SHP77 treated with DMSO at 0.1 percent for 48 hours (cell line): ENCODE measurements around the gene IP6K3.

Source experiments
- DNase-seq: peaks from one replicate; lab custom pipeline; 2025; lab: John Stamatoyannopoulos, UW

IP6K3 gene

GRCh38 chr6:33689148-33689494, 57.6 kb downstream of the IP6K3 start:
- no peak for DNase-seq

GRCh38 chr6:33688451-33689147, 58.1 kb downstream of the IP6K3 start:
- no peak for DNase-seq

GRCh38 chr6:33688006-33688405, 58.7 kb downstream of the IP6K3 start:
- no peak for DNase-seq

GRCh38 chr6:33686981-33687975, 59.4 kb downstream of the IP6K3 start:
- no peak for DNase-seq

DNA sequence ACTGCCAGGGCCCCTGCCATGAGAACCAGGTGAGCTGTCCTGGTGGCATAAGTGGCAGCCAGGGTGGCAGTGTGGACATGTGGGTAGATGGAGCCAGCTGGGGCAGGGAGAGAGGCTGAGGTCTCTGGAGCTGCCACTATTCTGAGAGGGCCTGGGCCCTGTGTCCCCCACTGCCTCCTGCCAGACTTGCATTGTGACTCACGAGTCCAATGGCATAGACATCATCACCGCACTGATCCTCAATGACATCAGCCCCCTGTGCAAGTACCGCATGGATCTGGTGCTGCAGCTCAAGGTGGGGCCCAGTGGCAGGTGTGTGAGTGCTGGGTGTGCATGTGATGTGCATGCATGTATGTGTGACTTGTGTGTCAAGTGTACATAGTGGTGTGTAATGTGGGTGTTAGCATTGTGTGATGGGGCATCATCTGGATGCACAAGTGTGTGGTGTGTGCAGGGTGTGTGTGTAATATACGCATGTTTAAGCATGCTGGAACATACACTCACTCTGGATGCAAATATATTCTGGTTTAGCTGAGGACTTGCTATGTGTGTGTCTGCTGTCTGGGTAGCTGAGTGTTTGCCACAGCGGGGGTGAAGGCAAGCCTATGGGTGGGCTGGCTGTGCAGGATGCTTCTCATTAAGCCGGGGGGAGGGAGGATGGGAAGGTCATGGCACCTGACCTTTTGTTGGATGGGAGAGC, 60.3 kb downstream of the IP6K3 start:
- DNase-seq, result no peak

DNA sequence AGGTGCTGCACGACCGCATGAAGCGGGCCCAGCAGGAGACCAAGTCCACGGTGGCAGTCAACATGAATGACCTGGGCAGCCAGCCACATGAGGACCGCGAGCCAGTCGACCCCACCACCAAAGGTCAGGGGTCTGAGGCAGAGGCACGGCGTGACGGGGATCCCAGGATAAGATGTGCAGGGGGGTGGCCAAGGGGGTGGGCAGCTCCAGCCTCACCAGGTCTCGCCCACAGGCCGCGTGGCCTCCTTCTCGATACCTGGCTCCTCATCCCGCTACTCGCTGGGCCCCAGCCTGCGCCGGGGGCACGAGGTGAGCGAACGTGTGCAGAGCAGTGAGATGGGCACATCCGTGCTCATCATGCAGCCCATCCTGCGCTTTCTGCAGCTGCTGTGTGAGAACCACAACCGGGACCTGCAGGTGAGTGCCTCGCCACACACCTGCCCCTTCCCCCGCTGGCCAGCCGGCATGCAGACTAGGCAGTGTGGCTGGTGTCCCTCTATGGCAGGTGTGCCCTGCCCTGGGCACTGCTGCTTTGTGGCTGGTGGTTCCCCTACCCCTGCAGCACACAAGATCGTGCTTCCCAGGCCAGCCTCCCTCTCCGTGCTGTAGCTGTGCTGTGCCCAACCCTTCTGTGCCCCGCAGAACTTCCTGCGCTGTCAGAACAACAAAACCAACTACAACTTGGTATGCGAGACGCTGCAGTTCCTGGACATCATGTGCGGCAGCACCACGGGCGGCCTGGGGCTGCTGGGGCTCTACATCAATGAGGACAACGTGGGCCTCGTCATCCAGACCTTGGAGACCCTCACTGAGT, 61.1 kb downstream of the IP6K3 start:
- DNase-seq, result no peak

- DNase-seq, result no peak
These were observed 61.7 kb downstream of the IP6K3 start for GRCh38 chr6:33684983-33685382.

- DNase-seq, result no peak
These were observed 62.2 kb downstream of the IP6K3 start for GRCh38 chr6:33684428-33684896.

DNA sequence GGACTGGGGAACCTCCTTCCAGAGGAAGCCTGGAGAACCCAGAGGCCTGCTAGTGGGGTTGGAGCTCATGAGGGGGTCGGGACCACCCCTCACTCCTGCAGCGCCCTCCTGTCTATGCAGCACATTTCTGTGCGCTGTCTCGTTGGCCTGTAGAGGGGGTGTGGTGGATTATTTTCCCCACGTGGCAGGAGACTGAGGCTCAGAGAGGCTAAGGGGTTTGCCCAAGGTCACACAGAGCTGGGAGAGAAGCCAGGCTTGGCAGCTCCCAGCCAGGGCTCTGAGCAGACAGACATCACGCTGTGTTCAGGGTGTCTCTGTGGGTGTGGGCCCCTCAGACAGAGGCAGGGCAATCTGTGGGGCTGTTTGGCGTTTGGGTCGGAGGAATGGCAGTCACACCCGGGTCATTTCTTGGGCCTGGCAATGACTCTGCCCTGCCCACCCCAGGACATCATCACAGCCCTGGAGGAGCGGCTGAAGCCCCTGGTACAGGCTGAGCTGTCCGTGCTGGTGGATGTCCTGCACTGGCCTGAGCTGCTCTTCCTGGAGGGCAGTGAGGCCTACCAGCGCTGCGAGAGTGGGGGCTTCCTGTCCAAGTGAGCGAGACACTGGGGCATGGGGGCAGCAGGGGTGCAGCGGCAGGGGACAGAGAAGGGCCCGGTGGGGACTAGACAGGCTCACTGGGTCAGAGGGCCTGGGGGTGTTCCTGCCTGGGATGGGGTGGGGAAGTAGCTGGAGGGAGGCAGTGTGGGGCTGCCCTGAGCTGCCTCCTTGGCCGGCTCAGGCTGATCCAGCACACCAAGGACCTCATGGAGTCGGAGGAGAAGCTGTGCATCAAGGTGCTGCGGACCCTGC, 62.9 kb downstream of the IP6K3 start:
- no peak for DNase-seq

- DNase-seq, result no peak
These were observed 63.6 kb downstream of the IP6K3 start for GRCh38 chr6:33683051-33683571.

DNA sequence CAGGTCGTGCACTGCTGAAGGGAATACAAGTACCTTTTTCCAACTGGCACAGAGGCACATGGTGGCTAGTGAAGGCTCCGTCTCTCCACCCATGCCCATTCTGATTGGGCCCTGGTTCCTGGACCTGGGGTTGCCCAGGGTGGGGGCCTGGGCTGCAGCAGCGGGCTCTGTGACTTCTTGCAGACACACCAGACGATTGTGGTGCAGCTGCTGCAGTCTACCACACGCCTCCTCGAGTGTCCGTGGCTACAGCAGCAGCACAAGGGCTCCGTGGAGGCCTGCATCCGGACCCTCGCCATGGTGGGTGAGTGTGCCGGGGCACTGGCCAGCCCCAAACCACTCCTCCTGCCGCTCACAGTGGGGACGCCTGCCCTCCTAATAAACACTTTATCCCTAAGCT, 64.4 kb downstream of the IP6K3 start:
- DNase-seq, result no peak

- DNase-seq, result no peak
These were observed 66.9 kb downstream of the IP6K3 start for GRCh38 chr6:33679761-33680160.

DNA sequence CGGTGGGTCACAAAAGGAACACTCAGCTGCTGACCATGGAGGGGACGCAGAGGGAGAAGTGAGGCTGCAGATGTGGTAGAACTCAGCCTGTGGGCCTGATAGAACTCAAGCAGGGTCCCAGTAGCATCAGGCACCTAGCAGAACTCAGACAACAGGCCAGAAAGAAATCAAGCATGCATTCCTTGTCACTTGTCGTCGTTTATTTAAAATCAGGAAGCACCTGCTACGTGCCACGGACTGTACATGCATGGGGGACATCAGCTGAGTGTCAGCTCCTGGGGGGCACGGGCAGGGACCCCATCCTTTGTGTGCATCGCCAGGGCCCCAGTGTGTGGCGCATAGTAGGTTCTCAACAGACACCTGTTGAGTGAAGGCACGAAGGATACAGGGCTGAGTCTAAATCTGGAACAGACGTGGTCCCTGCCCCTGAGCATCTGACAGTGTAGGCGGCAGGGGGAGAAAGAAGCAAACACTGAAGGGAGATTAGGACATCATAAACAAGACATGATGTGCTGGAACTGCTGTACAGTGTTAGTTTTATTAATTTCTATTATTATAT, 67.7 kb downstream of the IP6K3 start:
- no peak for DNase-seq

DNA sequence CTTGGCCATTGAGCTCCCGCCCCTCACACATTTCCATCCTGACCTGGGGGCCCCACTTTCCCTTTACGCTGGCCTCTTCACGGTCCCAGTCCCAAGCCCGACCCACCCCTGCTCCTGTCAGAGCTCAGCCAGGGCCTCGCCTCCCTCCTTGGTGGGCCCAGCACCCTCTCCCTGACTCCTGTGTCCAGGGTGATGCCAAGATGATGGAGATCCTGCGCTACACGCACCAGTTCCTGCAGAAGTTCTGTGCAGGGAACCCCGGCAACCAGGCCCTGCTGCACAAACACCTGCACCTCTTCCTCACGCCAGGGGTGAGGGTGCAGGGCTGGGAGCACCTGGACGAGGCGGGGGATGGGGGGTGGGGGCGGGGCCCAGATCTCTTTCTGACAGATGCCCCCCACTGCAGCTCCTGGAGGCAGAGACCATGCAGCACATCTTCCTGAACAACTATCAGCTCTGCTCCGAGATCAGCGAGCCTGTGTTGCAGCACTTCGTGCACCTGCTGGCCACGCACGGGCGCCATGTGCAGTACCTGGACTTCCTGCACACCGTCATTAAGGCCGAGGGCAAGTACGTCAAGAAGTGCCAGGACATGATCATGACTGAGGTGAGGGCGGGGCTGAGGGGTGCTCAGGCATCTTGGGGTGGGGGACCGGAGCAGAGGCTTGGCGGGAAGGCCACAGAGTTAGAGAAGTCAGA, 68.3 kb downstream of the IP6K3 start:
- no peak for DNase-seq

GRCh38 chr6:33677689-33678088, 69.0 kb downstream of the IP6K3 start:
- no peak for DNase-seq

- DNase-seq, result no peak
These were observed 69.5 kb downstream of the IP6K3 start for GRCh38 chr6:33677143-33677660.

GRCh38 chr6:33676416-33677142, 70.1 kb downstream of the IP6K3 start:
- DNase-seq, result no peak

DNA sequence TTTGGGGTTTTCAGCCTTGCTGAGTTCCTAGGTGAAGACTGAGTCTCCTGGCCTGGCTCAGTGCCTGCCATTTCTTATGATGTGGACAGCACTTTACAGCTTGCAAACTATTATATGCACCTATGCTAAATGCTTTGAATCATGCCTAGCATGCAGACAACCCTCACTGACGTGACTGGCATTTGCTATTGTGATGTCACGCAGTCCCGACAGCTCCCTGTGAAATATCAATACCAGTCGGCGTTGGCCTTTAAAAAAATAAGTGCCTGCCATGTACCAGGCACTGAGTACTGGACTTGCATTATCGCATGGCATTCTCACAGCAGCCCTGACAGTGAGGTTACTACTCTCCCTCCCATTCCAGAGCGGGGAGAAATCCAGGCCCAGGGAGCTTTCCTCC, 70.7 kb downstream of the IP6K3 start:
- DNase-seq, result no peak

GRCh38 chr6:33673851-33674250, 72.9 kb downstream of the IP6K3 start:
- DNase-seq, result no peak
